Measurements from ENCODE around the gene ATP1B1. TPM values are rescaled to one million over a fixed set of nuclear protein-coding genes. Genes with fewer than 3 reads are reported as not detected.
A peak's percentile ranks its signal among the peaks of the same experiment; 100 is the strongest.

The ATP1B1 gene
- total RNA-seq, 1 donor from 2014 or later: 83.3 TPM

- no peak for DNase-seq (ENCODE audit: low read depth)
- H3K4me3 ChIP-seq (ENCODE audit: low read depth, low read length): no peak overlapping the region
- no peak for TF ChIP-seq CTCF (conservative IDR thresholded peaks at IDR 0.05; ENCODE audit: low read depth, low read length)
Measured at GRCh38 chr1:169144941-169145626, 38.6 kb downstream of the ATP1B1 start.

GRCh38 chr1:169146576-169147214 lies 40.2 kb downstream of the ATP1B1 start:
- no peak for TF ChIP-seq CTCF (conservative IDR thresholded peaks at IDR 0.05; ENCODE audit: low read depth, low read length)
- no peak overlapping the region for H3K4me3 ChIP-seq (ENCODE audit: low read depth, low read length)
- DNase-seq (ENCODE audit: low read depth): no peak

GRCh38 chr1:169148472-169149252 lies 42.2 kb downstream of the ATP1B1 start:
- peak; percentile 56 for DNase-seq (ENCODE audit: low read depth)
- H3K4me3 ChIP-seq (ENCODE audit: low read depth, low read length): no peak overlapping the region
- TF ChIP-seq CTCF (conservative IDR thresholded peaks at IDR 0.05; ENCODE audit: low read depth, low read length): no peak

GRCh38 chr1:169149555-169150286 lies 43.2 kb downstream of the ATP1B1 start:
- DNase-seq (ENCODE audit: low read depth): no peak
- TF ChIP-seq CTCF (conservative IDR thresholded peaks at IDR 0.05; ENCODE audit: low read depth, low read length): no peak
- H3K4me3 ChIP-seq (ENCODE audit: low read depth, low read length): no peak overlapping the region

- no peak for TF ChIP-seq CTCF (conservative IDR thresholded peaks at IDR 0.05; ENCODE audit: low read depth, low read length)
- no peak overlapping the region for H3K4me3 ChIP-seq (ENCODE audit: low read depth, low read length)
- no peak for DNase-seq (ENCODE audit: low read depth)
Measured at GRCh38 chr1:169150641-169151337, 44.3 kb downstream of the ATP1B1 start.

- no peak for DNase-seq (ENCODE audit: low read depth)
Measured at GRCh38 chr1:169151338-169151837, 44.9 kb downstream of the ATP1B1 start.

More at GRCh38 chr1:169151338-169151837, 44.9 kb downstream of the ATP1B1 start:
- no peak for TF ChIP-seq CTCF (conservative IDR thresholded peaks at IDR 0.05; ENCODE audit: low read depth, low read length)
- no peak overlapping the region for H3K4me3 ChIP-seq (ENCODE audit: low read depth, low read length)

All from epithelial cell of proximal tubule (primary cell).